ENCODE results near the gene RUFY4.

DNA sequence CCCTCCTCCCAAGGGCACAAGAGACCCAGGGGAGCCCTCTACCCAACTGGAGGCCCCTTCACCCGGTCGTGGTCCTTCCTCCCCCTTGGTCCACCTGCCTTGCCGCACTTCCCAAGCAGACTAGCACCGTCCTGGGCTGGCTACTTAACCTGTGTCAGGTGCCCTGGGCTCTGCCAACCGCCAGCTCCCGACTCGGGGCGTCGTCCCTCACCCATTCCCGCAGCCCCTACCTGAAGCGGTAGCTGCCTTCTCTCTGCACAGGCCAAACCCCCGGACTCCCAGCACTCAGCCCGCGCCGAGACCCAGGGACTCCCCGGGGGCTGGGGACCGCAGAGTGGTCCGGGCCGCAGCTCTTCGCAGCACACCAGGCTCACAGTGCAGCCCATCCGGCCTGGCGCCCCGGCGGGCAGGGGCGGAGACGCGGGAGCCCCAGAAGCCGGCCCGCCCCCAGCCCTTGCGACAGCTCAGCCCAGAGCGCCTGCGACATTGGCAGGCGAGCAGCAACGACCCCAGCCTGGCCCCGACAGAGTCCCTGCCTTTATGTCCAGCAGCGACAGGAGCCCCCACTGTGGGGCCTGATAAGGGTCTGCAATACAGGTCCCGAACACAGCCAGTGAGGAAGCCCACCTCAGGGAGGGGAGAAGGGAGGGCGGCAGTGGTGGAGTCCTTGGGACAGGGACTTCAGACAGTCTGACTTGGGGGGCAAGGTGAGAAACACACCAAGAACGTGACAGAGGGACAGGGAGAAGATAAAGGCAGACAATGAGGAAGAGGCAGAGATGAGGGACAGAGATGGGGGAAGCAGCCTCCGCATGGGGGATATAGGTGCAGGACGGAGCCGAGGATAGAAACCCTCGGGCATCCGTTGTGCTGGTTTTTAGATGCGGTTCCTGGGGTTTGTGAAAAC, 35.2 kb upstream of the RUFY4 start:
- TF ChIP-seq USF1 (CRISPR knock-in tag; IDR thresholded peaks at IDR 0.05) (no peak), PCBP2 (IDR thresholded peaks at IDR 0.05; ENCODE audit: low read depth, low read length, poor library complexity, severe bottlenecking) (no peak), HDAC2 (IDR thresholded peaks at IDR 0.05) (no peak)
- TF ChIP-seq, protein P1, sequence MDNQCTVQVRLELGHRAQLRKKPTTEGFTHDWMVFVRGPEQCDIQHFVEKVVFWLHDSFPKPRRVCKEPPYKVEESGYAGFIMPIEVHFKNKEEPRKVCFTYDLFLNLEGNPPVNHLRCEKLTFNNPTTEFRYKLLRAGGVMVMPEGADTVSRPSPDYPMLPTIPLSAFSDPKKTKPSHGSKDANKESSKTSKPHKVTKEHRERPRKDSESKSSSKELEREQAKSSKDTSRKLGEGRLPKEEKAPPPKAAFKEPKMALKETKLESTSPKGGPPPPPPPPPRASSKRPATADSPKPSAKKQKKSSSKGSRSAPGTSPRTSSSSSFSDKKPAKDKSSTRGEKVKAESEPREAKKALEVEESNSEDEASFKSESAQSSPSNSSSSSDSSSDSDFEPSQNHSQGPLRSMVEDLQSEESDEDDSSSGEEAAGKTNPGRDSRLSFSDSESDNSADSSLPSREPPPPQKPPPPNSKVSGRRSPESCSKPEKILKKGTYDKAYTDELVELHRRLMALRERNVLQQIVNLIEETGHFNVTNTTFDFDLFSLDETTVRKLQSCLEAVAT (IDR thresholded peaks at IDR 0.05) = no peak

Measured in K562 (cell line).